PFSK-1 (cell line): ENCODE results near the gene PLSCR1.

Source experiments
- POLR2AphosphoS5 ChIP-seq: IDR thresholded peaks from 2 replicates; pipeline ENCODE4 v1.6.1; 2012; ENCODE audit warnings: low read depth, mild to moderate bottlenecking, control low read depth, low read length, moderate library complexity
- TAF1 ChIP-seq: IDR thresholded peaks from 2 replicates; pipeline ENCODE4 v1.6.1; 2012; ENCODE audit warnings: low read length, control low read depth, borderline replicate concordance; ENCODE audit not compliant: insufficient read depth
- TF ChIP-seq, protein P1 (sequence below), 2 experiments: IDR thresholded peaks; 2 replicates each; pipeline versions ENCODE4 v1.6.1 to v1.8.0; 2011 to 2012; ENCODE audit warnings: low read depth in 2 of 2, low read length in 2 of 2, control low read depth in 1 of 2, inconsistent platforms in 1 of 2, mild to moderate bottlenecking in 1 of 2, moderate library complexity in 1 of 2; ENCODE audit not compliant: insufficient read depth in 1 of 2

- TF ChIP-seq, protein P1, sequence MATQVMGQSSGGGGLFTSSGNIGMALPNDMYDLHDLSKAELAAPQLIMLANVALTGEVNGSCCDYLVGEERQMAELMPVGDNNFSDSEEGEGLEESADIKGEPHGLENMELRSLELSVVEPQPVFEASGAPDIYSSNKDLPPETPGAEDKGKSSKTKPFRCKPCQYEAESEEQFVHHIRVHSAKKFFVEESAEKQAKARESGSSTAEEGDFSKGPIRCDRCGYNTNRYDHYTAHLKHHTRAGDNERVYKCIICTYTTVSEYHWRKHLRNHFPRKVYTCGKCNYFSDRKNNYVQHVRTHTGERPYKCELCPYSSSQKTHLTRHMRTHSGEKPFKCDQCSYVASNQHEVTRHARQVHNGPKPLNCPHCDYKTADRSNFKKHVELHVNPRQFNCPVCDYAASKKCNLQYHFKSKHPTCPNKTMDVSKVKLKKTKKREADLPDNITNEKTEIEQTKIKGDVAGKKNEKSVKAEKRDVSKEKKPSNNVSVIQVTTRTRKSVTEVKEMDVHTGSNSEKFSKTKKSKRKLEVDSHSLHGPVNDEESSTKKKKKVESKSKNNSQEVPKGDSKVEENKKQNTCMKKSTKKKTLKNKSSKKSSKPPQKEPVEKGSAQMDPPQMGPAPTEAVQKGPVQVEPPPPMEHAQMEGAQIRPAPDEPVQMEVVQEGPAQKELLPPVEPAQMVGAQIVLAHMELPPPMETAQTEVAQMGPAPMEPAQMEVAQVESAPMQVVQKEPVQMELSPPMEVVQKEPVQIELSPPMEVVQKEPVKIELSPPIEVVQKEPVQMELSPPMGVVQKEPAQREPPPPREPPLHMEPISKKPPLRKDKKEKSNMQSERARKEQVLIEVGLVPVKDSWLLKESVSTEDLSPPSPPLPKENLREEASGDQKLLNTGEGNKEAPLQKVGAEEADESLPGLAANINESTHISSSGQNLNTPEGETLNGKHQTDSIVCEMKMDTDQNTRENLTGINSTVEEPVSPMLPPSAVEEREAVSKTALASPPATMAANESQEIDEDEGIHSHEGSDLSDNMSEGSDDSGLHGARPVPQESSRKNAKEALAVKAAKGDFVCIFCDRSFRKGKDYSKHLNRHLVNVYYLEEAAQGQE (IDR thresholded peaks at IDR 0.05; ENCODE audit: insufficient read depth in 1 of 2, low read depth in 2 of 2, low read length in 2 of 2) = no peak
- TF ChIP-seq POLR2AphosphoS5 (no peak), TAF1 (no peak)
Observed at GRCh38 chr3:146537603-146538002, 6.8 kb downstream of the PLSCR1 start.
